ENCODE measurements around the gene L3MBTL4. TPM values are rescaled to one million over a fixed set of nuclear protein-coding genes. Genes with fewer than 3 reads are reported as not detected.

Gene L3MBTL4
- total and polyA plus RNA-seq, 10 of the 15 experiments (the other 5 are each of a cell fraction or from before 2014, with no cell fraction given): 1.3 to 8.7 (median 3.8) TPM

DNA sequence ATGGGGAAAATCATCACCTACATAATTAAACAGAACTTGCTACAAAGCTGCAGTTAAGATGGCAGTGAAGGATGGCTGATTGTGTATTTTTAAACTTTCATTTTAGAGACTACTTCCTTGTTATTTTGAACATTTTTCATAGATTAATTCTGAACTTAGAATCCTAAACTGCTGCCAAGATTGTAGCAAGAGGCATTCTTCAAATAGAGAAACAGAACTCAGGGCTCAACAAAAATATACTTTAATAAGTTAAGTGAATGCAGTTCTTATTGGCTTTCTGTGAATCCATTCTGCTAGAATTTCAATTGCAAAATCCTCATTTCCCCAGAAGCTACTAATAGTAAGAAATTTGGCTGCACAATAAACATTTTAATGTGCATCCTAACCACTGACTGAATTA, 160.3 kb downstream of the L3MBTL4 start:
- SMC1A ChIA-PET (ENCODE audit: uncharacterized antibody, unreplicated experiment): interaction anchor here (0.6 to 1.4 kb wide), 3 partner anchors 14 to 234 kb away, joined by 3 to 4 read pairs (median 3); no protein-coding TSS in a partner anchor
- H4K20me1 ChIP-seq (ENCODE audit: control insufficient read depth, insufficient read depth): no peaks in the 10 kb centered on the region
- in situ Hi-C loops (cut with MboI) (no loop called here), intact Hi-C loops (cut with micrococcal nuclease; ENCODE audit: unreplicated experiment) (no loop called here)
- peaks cover 5% of the 10 kb centered on the region for H3K4me1 ChIP-seq (ENCODE audit: control insufficient read depth, insufficient read depth, low read length)
- H3K36me3 ChIP-seq (ENCODE audit: control insufficient read depth in 2 of 2, insufficient read depth in 2 of 2, low read length in 1 of 2): no peaks in the 10 kb centered on the region
- H3K27ac ChIP-seq (ENCODE audit: control insufficient read depth, insufficient read depth): no peak overlapping the region
- CTCF ChIA-PET: no interaction called here
- RAD21 ChIA-PET (ENCODE audit: unreplicated experiment): no interaction called here
- H3K27me3 ChIP-seq (replicated peaks in 1 of 2; ENCODE audit: control insufficient read depth in 2 of 2, insufficient read depth in 2 of 2, low read length in 1 of 2): no peaks in the 10 kb centered on the region
- H3K4me3 ChIP-seq: no peak overlapping the region
- no peak overlapping the region for H3K4me2 ChIP-seq (ENCODE audit: control insufficient read depth, insufficient read depth)
- FAIRE-seq: no peak
- no peak for DNase-seq (ENCODE audit: low read depth, low spot score)
- TF ChIP-seq BRCA1 (IDR thresholded peaks at IDR 0.05; ENCODE audit: low read depth, low read length): no peak
- TF ChIP-seq FOXK2 (IDR thresholded peaks at IDR 0.05): no peak
- no peak for TF ChIP-seq CEBPB (IDR thresholded peaks at IDR 0.05; ENCODE audit: borderline replicate concordance in 1 of 2, low read depth in 2 of 2, low read length in 2 of 2)
- no peak for TF ChIP-seq STAT3 (IDR thresholded peaks at IDR 0.05; ENCODE audit: low read depth, low read length)
- no peak for TF ChIP-seq RCOR1 (conservative IDR thresholded peaks at IDR 0.05; ENCODE audit: low read depth, low read length)
- no peak for TF ChIP-seq WRNIP1 (IDR thresholded peaks at IDR 0.05; ENCODE audit: borderline replicate concordance, low read depth, low read length)
- no peak for TF ChIP-seq EP300 (IDR thresholded peaks at IDR 0.05; ENCODE audit: borderline replicate concordance in 1 of 2, control insufficient read depth in 1 of 2, low read depth in 2 of 2, low read length in 2 of 2)
- TF ChIP-seq PML (IDR thresholded peaks at IDR 0.05; ENCODE audit: low read length): no peak
- TF ChIP-seq MTA2 (IDR thresholded peaks at IDR 0.05; ENCODE audit: low read depth): no peak
- TF ChIP-seq KDM1A (IDR thresholded peaks at IDR 0.05; ENCODE audit: borderline replicate concordance): no peak
- TF ChIP-seq, protein P1, sequence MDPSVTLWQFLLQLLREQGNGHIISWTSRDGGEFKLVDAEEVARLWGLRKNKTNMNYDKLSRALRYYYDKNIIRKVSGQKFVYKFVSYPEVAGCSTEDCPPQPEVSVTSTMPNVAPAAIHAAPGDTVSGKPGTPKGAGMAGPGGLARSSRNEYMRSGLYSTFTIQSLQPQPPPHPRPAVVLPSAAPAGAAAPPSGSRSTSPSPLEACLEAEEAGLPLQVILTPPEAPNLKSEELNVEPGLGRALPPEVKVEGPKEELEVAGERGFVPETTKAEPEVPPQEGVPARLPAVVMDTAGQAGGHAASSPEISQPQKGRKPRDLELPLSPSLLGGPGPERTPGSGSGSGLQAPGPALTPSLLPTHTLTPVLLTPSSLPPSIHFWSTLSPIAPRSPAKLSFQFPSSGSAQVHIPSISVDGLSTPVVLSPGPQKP (IDR thresholded peaks at IDR 0.05; ENCODE audit: low read depth, low read length): no peak
- TF ChIP-seq, protein P2, sequence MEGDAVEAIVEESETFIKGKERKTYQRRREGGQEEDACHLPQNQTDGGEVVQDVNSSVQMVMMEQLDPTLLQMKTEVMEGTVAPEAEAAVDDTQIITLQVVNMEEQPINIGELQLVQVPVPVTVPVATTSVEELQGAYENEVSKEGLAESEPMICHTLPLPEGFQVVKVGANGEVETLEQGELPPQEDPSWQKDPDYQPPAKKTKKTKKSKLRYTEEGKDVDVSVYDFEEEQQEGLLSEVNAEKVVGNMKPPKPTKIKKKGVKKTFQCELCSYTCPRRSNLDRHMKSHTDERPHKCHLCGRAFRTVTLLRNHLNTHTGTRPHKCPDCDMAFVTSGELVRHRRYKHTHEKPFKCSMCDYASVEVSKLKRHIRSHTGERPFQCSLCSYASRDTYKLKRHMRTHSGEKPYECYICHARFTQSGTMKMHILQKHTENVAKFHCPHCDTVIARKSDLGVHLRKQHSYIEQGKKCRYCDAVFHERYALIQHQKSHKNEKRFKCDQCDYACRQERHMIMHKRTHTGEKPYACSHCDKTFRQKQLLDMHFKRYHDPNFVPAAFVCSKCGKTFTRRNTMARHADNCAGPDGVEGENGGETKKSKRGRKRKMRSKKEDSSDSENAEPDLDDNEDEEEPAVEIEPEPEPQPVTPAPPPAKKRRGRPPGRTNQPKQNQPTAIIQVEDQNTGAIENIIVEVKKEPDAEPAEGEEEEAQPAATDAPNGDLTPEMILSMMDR (IDR thresholded peaks at IDR 0.05 in 2 of 3, conservative IDR thresholded peaks at IDR 0.05 in 1 of 3; ENCODE audit: control insufficient read depth in 2 of 3, extremely low read depth in 1 of 3, insufficient read depth in 1 of 3, low read depth in 3 of 3, low read length in 3 of 3): no peak
- TF ChIP-seq, protein P3, sequence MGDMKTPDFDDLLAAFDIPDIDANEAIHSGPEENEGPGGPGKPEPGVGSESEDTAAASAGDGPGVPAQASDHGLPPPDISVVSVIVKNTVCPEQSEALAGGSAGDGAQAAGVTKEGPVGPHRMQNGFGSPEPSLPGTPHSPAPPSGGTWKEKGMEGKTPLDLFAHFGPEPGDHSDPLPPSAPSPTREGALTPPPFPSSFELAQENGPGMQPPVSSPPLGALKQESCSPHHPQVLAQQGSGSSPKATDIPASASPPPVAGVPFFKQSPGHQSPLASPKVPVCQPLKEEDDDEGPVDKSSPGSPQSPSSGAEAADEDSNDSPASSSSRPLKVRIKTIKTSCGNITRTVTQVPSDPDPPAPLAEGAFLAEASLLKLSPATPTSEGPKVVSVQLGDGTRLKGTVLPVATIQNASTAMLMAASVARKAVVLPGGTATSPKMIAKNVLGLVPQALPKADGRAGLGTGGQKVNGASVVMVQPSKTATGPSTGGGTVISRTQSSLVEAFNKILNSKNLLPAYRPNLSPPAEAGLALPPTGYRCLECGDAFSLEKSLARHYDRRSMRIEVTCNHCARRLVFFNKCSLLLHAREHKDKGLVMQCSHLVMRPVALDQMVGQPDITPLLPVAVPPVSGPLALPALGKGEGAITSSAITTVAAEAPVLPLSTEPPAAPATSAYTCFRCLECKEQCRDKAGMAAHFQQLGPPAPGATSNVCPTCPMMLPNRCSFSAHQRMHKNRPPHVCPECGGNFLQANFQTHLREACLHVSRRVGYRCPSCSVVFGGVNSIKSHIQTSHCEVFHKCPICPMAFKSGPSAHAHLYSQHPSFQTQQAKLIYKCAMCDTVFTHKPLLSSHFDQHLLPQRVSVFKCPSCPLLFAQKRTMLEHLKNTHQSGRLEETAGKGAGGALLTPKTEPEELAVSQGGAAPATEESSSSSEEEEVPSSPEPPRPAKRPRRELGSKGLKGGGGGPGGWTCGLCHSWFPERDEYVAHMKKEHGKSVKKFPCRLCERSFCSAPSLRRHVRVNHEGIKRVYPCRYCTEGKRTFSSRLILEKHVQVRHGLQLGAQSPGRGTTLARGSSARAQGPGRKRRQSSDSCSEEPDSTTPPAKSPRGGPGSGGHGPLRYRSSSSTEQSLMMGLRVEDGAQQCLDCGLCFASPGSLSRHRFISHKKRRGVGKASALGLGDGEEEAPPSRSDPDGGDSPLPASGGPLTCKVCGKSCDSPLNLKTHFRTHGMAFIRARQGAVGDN (IDR thresholded peaks at IDR 0.05): no peak
- TF ChIP-seq EZH2 (IDR thresholded peaks at IDR 0.05; ENCODE audit: borderline replicate concordance, control insufficient read depth, low read depth, low read length): no peak
- no peak for TF ChIP-seq KLF5 (IDR thresholded peaks at IDR 0.05; ENCODE audit: partially characterized antibody)
- no peak for TF ChIP-seq SREBF1 (IDR thresholded peaks at IDR 0.05; ENCODE audit: low read length)
- no peak for TF ChIP-seq PAX5 (IDR thresholded peaks at IDR 0.05; ENCODE audit: borderline replicate concordance, low read depth, low read length)
- no peak for TF ChIP-seq ZNF207 (IDR thresholded peaks at IDR 0.05; ENCODE audit: borderline replicate concordance)
- H3K79me2 ChIP-seq (ENCODE audit: control insufficient read depth, insufficient read depth, low read length): no peaks in the 10 kb centered on the region
- BruUV-seq (replicated peaks): no TSS peak
- peaks cover 3% of the 10 kb centered on the region; the same call in 1 of the 3 replicates for H3K9me3 ChIP-seq (replicated peaks; ENCODE audit: control insufficient read depth, insufficient read depth, low read length)
- no peak overlapping the region for H2AFZ ChIP-seq (ENCODE audit: control insufficient read depth, low read depth, low read length)
- ATAC-seq: no peak
- POLR2A ChIA-PET: interaction anchor here (0.7 kb wide), 1 partner anchor 26 kb away, joined by 6 read pairs; no protein-coding TSS in a partner anchor
- H3K9ac ChIP-seq (ENCODE audit: control insufficient read depth, insufficient read depth, low read length): no peak overlapping the region
